ENCODE data around the gene PBOV1. TPM values are rescaled to one million over a fixed set of nuclear protein-coding genes. Genes with fewer than 3 reads are reported as not detected.

The PBOV1 gene
- total and polyA plus RNA-seq, 2 experiments from 2014 or later, result not detected

DNA sequence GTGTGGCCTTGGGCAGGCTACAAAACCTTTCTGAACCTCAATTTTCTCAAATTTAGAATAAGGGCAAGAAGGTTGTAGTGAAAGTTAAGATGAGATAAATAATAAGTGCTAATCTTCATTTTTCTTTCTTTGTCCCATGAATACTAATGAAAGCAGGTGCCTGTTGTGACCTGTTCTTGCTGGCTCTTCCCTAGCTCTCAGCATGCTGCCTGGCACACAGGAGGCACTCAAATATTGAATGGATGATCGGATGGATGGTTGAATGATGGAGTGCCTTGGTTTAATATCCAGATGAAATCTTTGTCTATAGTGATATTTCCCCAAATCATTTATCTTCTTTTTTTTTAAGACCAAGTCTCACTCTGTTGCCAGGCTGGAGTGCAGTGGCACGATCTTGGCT is 15.0 kb downstream of the PBOV1 start:
- Histone ChIP-seq H3K4me2 (no peak overlapping the region), H2AFZ (no peak overlapping the region), H3K36me3 (replicated peaks; ENCODE audit: insufficient read depth, low read depth) (no peaks in the 10 kb centered on the region), H4K20me1 (ENCODE audit: insufficient read depth, poor library complexity, severe bottlenecking) (no peaks in the 10 kb centered on the region), H3K9me3 (ENCODE audit: low read depth) (no peaks in the 10 kb centered on the region), H3K4me1 (ENCODE audit: insufficient read depth) (no peaks in the 10 kb centered on the region), H3K27ac (no peak overlapping the region), H3K4me3 (no peak overlapping the region), H3K9me2 (replicated peaks; ENCODE audit: insufficient read depth) (no peaks in the 10 kb centered on the region), H3K79me2 (no peaks in the 10 kb centered on the region), H3K27me3 (no peaks in the 10 kb centered on the region)
- WGBS (ENCODE audit: low lambda C conversion rate, missing lambda C conversion rate), result 98% methylated on average over 2 of the region's 2 CpGs
- DNase-seq (ENCODE audit: low spot score), result no peak
- TF ChIP-seq EZH2 (IDR thresholded peaks at IDR 0.05; ENCODE audit: borderline replicate concordance) (no peak), EZH2phosphoT487 (IDR thresholded peaks at IDR 0.05; ENCODE audit: low read depth, severe bottlenecking, unreplicated experiment) (no peak)
- TF ChIP-seq, protein P1, sequence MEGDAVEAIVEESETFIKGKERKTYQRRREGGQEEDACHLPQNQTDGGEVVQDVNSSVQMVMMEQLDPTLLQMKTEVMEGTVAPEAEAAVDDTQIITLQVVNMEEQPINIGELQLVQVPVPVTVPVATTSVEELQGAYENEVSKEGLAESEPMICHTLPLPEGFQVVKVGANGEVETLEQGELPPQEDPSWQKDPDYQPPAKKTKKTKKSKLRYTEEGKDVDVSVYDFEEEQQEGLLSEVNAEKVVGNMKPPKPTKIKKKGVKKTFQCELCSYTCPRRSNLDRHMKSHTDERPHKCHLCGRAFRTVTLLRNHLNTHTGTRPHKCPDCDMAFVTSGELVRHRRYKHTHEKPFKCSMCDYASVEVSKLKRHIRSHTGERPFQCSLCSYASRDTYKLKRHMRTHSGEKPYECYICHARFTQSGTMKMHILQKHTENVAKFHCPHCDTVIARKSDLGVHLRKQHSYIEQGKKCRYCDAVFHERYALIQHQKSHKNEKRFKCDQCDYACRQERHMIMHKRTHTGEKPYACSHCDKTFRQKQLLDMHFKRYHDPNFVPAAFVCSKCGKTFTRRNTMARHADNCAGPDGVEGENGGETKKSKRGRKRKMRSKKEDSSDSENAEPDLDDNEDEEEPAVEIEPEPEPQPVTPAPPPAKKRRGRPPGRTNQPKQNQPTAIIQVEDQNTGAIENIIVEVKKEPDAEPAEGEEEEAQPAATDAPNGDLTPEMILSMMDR (IDR thresholded peaks at IDR 0.05; ENCODE audit: poor library complexity), result no peak

DNA sequence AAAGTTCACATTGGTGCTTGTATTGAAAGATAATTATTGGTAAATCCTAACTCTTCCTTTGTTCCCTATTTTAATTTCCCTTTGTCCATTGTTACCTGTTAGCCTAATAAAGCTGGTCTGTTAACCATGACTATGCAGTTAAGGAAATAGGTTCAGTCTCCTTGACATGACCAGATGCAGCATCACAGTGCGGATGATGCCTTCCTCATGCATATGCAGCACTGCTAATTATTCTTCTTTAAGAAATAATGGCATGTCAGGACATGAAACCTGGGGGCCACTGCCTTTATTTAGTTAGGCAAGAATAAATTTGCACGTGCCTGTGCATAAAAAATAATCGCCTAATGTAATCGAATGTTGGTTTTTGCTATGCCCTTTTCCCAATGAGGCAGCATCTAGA is 16.5 kb downstream of the PBOV1 start:
- H3K9me3 ChIP-seq (ENCODE audit: low read depth), result no peaks in the 10 kb centered on the region
- no peak for DNase-seq (ENCODE audit: low spot score)
- H3K4me2 ChIP-seq, result no peak overlapping the region
- H2AFZ ChIP-seq, result no peak overlapping the region
- TF ChIP-seq EZH2phosphoT487 (IDR thresholded peaks at IDR 0.05; ENCODE audit: low read depth, severe bottlenecking, unreplicated experiment) (no peak), EZH2 (IDR thresholded peaks at IDR 0.05; ENCODE audit: borderline replicate concordance) (no peak)
- TF ChIP-seq, protein P1 (IDR thresholded peaks at IDR 0.05; ENCODE audit: poor library complexity), result no peak
- H3K79me2 ChIP-seq, result no peaks in the 10 kb centered on the region
- H3K4me3 ChIP-seq, result no peak overlapping the region
- H3K9me2 ChIP-seq (replicated peaks; ENCODE audit: insufficient read depth), result no peaks in the 10 kb centered on the region
- no peaks in the 10 kb centered on the region for H3K27me3 ChIP-seq
- H3K36me3 ChIP-seq (replicated peaks; ENCODE audit: insufficient read depth, low read depth), result no peaks in the 10 kb centered on the region
- H3K4me1 ChIP-seq (ENCODE audit: insufficient read depth), result no peaks in the 10 kb centered on the region
- WGBS (ENCODE audit: low lambda C conversion rate, missing lambda C conversion rate), result 96% methylated on average over 4 of the region's 4 CpGs
- H3K27ac ChIP-seq, result no peak overlapping the region
- H4K20me1 ChIP-seq (ENCODE audit: insufficient read depth, poor library complexity, severe bottlenecking), result no peaks in the 10 kb centered on the region

DNA sequence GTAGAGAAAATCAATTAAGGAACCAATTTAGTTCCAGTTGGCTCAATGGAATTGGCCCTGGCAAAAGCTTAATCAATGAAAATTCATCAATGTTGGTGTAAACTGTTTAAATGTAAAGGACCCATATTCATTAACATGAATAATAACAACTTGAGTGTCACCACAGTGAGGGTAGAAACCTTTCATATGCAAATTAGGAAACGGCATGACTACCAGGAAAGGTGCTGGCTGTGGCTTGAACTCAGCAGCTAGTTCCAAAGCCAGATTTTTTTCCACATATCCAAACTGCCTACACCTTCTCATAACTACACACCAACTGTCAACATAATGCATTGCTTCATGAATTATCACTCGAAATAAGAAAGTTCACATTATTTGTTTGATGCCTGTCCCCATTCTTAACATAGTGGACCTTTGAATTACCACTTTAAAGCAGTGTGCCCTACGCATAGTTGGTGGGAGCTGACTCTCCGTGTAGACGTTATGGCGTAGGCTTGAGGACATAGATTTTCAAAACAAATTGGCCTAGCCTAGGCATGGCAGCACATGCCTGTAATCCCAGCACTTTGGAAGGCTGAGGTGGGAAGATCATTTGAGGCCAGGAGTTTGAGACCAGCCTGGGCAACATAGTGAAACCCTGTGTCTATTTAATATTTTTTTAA is 19.7 kb downstream of the PBOV1 start:
- TF ChIP-seq EZH2phosphoT487 (IDR thresholded peaks at IDR 0.05; ENCODE audit: low read depth, severe bottlenecking, unreplicated experiment), result no peak
- Histone ChIP-seq H3K4me2 (no peak overlapping the region), H4K20me1 (ENCODE audit: insufficient read depth, poor library complexity, severe bottlenecking) (no peaks in the 10 kb centered on the region), H2AFZ (no peak overlapping the region), H3K9me3 (ENCODE audit: low read depth) (no peaks in the 10 kb centered on the region), H3K27ac (no peak overlapping the region), H3K79me2 (no peaks in the 10 kb centered on the region), H3K4me3 (no peak overlapping the region), H3K4me1 (ENCODE audit: insufficient read depth) (no peaks in the 10 kb centered on the region), H3K27me3 (no peaks in the 10 kb centered on the region), H3K9me2 (replicated peaks; ENCODE audit: insufficient read depth) (no peaks in the 10 kb centered on the region), H3K36me3 (replicated peaks; ENCODE audit: insufficient read depth, low read depth) (no peaks in the 10 kb centered on the region)
- DNase-seq (ENCODE audit: low spot score), result no peak
- WGBS (ENCODE audit: low lambda C conversion rate, missing lambda C conversion rate), result 73% methylated on average over 6 of the region's 6 CpGs

DNA sequence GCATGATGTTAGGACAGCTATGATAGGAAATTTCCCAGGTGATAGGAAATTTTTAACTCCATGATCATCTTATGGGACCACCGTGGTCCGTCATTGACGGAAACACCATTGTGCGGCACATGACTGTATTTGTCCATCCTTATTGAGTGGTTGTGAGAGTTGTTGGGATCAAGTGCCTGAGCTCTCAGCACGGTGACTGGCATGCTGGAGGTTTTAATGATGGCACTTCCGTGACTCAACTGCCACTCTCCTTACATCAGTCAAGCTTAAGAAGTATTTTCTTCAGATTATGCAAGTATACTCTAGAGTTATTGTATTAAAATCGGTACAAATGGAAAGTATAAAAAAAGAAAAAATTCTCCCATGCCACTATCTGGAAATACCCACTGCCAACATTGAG is 20.7 kb downstream of the PBOV1 start:
- WGBS (ENCODE audit: low lambda C conversion rate, missing lambda C conversion rate), result 96% methylated on average over 7 of the region's 7 CpGs
- no peak overlapping the region for H3K27ac ChIP-seq
- no peaks in the 10 kb centered on the region for H3K4me1 ChIP-seq (ENCODE audit: insufficient read depth)
- no peak overlapping the region for H3K4me2 ChIP-seq
- H2AFZ ChIP-seq, result no peak overlapping the region
- H3K4me3 ChIP-seq, result no peak overlapping the region
- no peaks in the 10 kb centered on the region for H4K20me1 ChIP-seq (ENCODE audit: insufficient read depth, poor library complexity, severe bottlenecking)
- no peaks in the 10 kb centered on the region for H3K9me3 ChIP-seq (ENCODE audit: low read depth)
- no peak for DNase-seq (ENCODE audit: low spot score)
- TF ChIP-seq EZH2 (IDR thresholded peaks at IDR 0.05; ENCODE audit: borderline replicate concordance) (no peak), EZH2phosphoT487 (IDR thresholded peaks at IDR 0.05; ENCODE audit: low read depth, severe bottlenecking, unreplicated experiment) (no peak)
- TF ChIP-seq, protein P1 (IDR thresholded peaks at IDR 0.05; ENCODE audit: poor library complexity), result no peak
- H3K36me3 ChIP-seq (replicated peaks; ENCODE audit: insufficient read depth, low read depth), result no peaks in the 10 kb centered on the region
- H3K27me3 ChIP-seq, result no peaks in the 10 kb centered on the region
- H3K79me2 ChIP-seq, result no peaks in the 10 kb centered on the region
- H3K9me2 ChIP-seq (replicated peaks; ENCODE audit: insufficient read depth), result no peaks in the 10 kb centered on the region
